Transverse colon (tissue), 4 donors: Measurements from ENCODE around the gene TAF15. TPM values are rescaled to one million over a fixed set of nuclear protein-coding genes. Genes with fewer than 3 reads are reported as not detected.

Source experiments
- DNase-seq: peaks from one replicate; pipeline ENCODE4 v3.0.0-alpha.2; 2019
- H3K27ac ChIP-seq, 4 donors: fragments of 200-600 bp; sonication (generic); 2 replicates each; pipeline ENCODE4 v1.5.1; 2016 to 2018; ENCODE audit warnings: inconsistent platforms in 4 of 4
- H3K27me3 ChIP-seq: fragments of 200-600 bp; sonication (generic); 2 replicates; pipeline ENCODE4 v1.5.1; 2017; ENCODE audit warnings: inconsistent platforms
- H3K36me3 ChIP-seq, 4 donors: fragments of 200-600 bp; sonication (generic); 2 replicates each; pipeline ENCODE4 v1.5.1; 2017 to 2019; ENCODE audit warnings: inconsistent platforms in 4 of 4
- H3K4me1 ChIP-seq, 4 donors: fragments of 200-600 bp; sonication (generic); 2 replicates each; pipeline ENCODE4 v1.5.1; 2017 to 2020; ENCODE audit warnings: inconsistent platforms in 4 of 4
- H3K4me3 ChIP-seq, 4 donors: fragments of 200-600 bp; sonication (generic); 1 replicate in 1 of 4; 2 replicates in 3 of 4; pipeline versions ENCODE4 v1.5.1 to v1.6.1; 2017 to 2019; ENCODE audit warnings: inconsistent platforms in 4 of 4
- H3K9me3 ChIP-seq, 2 donors: fragments of 200-600 bp; sonication (generic); 2 replicates each; pipeline ENCODE4 v1.5.1; 2017 to 2019; ENCODE audit warnings: inconsistent platforms in 2 of 2
- EP300 ChIP-seq: sonication (generic); formaldehyde crosslinking; IDR thresholded peaks from one replicate; pipeline ENCODE4 v1.6.1; 2017; ENCODE audit warnings: antibody characterized with exemption, low read depth
- POLR2A ChIP-seq: fragments of 450-650 bp; IDR thresholded peaks from one replicate; pipeline ENCODE4 v1.6.1; 2016; ENCODE audit warnings: antibody characterized with exemption, mild to moderate bottlenecking, moderate library complexity
- POLR2AphosphoS5 ChIP-seq, 3 donors: sonication (generic); formaldehyde crosslinking; IDR thresholded peaks; one replicate each; pipeline ENCODE4 v1.6.1; 2016; ENCODE audit warnings: antibody characterized with exemption in 3 of 3
- WGBS, 2 donors: methylation state at CpG; one replicate each; pipeline ENCODE4 v1.1.5; 2018; ENCODE audit warnings: low coverage in 1 of 2; 5-methylcytosine and 5-hydroxymethylcytosine counted together
- in situ Hi-C, 4 donors: fragments of 200-750 bp; cut with MboI; loops; one replicate each; pipeline versions ENCODE4 v1.15.0 to v1.15.1; 2017; ENCODE audit warnings: low sequenced_read_pairs in 3 of 4, low pct_ligation_motif_present in 1 of 4, low pct_unique_long_range_greater_than_20kb in 1 of 4
- intact Hi-C: fragments of 100-400 bp; cut with DNase I; formaldehyde crosslinking; loops from one replicate; pipeline ENCODE4 v1.15.1; 2023; ENCODE audit warnings: low total_unique reads
- total RNA-seq, 4 donors: library from RNA; depleted of rRNA; stranded (reverse); fragments of >200 nt; gene quantifications; one replicate each; pipeline ENCODE4 v1.1.0, GENCODE V29; 2016
- TF ChIP-seq, protein P1 (sequence below), 5 experiments: fragments of 200-600 bp in 3 of 5; fragments of 450-650 bp in 2 of 5; sonication (generic) in 3 of 5; IDR thresholded peaks; 1 replicate in 2 of 5; 2 replicates in 3 of 5; pipeline ENCODE4 v1.5.1; 2016 to 2017; ENCODE audit warnings: antibody characterized with exemption in 5 of 5, inconsistent platforms in 3 of 5, mild to moderate bottlenecking in 2 of 5, moderate library complexity in 1 of 5

The TAF15 gene
- total RNA-seq, 4 donors from 2014 or later = 13.1 to 74.3 (median 37.9) TPM

DNA sequence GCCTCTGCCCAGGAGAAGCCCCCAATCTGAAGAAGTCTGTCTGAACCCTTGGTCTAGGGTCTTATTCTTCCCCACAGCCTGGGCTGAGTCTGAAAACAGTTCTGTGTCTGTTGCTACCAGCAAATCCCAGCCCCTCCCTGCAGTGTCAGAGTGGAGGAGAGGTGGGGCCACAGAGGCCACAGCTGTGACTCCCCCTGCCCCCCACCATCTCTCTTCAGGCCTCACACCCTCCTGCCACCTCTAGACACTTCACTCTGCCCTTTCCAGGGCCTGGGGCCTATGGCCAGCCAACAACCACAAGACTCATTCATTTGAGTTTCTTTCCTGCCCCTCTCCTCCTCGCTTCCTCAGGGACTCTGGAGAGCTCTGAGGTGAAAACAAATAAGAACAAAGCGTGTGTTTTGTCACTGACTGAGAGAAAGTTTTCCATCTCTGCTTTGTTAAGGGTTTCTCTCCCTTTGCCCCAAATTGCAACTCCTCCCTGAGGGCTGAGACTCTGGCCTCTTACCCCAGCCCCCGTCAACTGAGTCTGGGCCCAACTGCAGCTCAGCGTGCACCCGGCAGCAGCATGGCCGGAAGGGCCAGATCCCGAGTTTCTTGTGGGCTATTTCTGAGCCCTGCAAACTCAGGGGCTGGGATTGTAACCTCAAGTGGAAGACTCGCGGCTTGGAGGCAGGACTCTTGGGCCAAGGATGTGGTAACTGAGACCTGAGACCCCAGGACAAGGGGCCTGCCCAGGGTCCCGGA lies 35.4 kb upstream of the TAF15 start:
- Histone ChIP-seq H3K27ac (peak overlapping the region; percentile 66 to 88 (median 80)), H3K36me3 (no peaks in the 10 kb centered on the region), H3K4me3 (no peak overlapping the region), H3K4me1 (peaks cover 28 to 45% (median 42%) of the 10 kb centered on the region in 4 donors), H3K27me3 (no peaks in the 10 kb centered on the region), H3K9me3 (no peaks in the 10 kb centered on the region)
- TF ChIP-seq POLR2A = no peak
- TF ChIP-seq, protein P1, sequence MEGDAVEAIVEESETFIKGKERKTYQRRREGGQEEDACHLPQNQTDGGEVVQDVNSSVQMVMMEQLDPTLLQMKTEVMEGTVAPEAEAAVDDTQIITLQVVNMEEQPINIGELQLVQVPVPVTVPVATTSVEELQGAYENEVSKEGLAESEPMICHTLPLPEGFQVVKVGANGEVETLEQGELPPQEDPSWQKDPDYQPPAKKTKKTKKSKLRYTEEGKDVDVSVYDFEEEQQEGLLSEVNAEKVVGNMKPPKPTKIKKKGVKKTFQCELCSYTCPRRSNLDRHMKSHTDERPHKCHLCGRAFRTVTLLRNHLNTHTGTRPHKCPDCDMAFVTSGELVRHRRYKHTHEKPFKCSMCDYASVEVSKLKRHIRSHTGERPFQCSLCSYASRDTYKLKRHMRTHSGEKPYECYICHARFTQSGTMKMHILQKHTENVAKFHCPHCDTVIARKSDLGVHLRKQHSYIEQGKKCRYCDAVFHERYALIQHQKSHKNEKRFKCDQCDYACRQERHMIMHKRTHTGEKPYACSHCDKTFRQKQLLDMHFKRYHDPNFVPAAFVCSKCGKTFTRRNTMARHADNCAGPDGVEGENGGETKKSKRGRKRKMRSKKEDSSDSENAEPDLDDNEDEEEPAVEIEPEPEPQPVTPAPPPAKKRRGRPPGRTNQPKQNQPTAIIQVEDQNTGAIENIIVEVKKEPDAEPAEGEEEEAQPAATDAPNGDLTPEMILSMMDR (IDR thresholded peaks at IDR 0.05) = no peak
- TF ChIP-seq POLR2AphosphoS5 (IDR thresholded peaks at IDR 0.05) = no peak
- TF ChIP-seq EP300 = no peak
- intact Hi-C loops = no loop called here
- WGBS, 2 donors = 54% methylated on average over 10 of the region's 10 CpGs; no CpG with 5 or more reads in 1 of the 2 donors
- no peak for DNase-seq
- in situ Hi-C loops = no loop called here

DNA sequence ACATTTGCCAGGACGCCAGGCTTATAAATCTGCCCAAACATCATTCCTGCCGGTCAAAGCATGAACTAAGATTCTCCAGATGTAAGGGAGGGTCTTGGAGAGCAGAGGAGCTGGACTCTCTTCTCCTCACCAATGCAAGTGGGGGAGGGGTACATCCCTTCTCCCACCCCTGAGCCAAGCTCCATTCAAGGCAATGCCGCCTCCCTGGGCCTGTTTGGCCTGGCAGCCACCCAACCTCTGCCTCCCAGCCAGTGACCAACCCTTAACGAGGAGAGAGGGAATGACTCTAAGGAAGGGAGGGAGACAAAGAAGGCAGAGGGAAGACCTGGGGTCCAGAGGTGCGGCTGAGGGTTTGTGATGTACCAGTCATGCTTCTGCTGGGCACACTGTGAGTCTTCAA lies 34.8 kb upstream of the TAF15 start:
- Histone ChIP-seq H3K27ac (peak overlapping the region; percentile 66 to 88 (median 80)), H3K27me3 (no peaks in the 10 kb centered on the region), H3K4me1 (peaks cover 28 to 45% (median 41%) of the 10 kb centered on the region in 4 donors), H3K36me3 (no peaks in the 10 kb centered on the region), H3K9me3 (no peaks in the 10 kb centered on the region), H3K4me3 (no peak overlapping the region)
- peak; percentile 76 for DNase-seq
- WGBS, 2 donors = 28 to 31% methylated on average over 2 to 5 of the region's 5 CpGs
- intact Hi-C loops = no loop called here
- in situ Hi-C loops = no loop called here
- TF ChIP-seq POLR2A (no peak), EP300 (no peak), POLR2AphosphoS5 (IDR thresholded peaks at IDR 0.05) (peak; percentile 17 to 35 (median 35))
- TF ChIP-seq, protein P1 (IDR thresholded peaks at IDR 0.05) = no peak

DNA sequence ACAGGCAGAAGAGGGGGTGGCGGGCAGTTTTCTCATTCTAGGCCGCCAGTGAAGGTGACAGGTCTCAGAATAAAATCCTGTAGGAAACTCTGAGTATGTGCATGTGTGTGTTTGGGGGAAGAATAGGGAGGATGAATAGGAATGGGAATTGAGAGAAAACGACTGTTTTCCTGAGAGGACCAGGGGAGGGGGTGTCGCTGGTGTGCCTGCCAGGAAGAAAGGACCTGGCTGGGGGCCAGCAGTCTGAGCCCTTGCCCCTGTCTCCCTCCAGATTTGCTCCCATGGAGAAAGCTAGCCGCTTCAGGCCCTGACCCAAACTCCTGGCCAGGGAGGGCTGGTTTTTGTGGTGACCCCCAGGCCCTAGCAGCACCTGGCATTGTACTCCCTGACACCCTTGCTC lies 34.2 kb upstream of the TAF15 start:
- Histone ChIP-seq H3K9me3 (no peaks in the 10 kb centered on the region), H3K27me3 (no peaks in the 10 kb centered on the region), H3K4me3 (no peak overlapping the region), H3K36me3 (no peaks in the 10 kb centered on the region), H3K27ac (peak overlapping the region; percentile 66 to 88 (median 80)), H3K4me1 (peaks cover 28 to 45% (median 41%) of the 10 kb centered on the region in 4 donors)
- in situ Hi-C loops (no loop called here), intact Hi-C loops (no loop called here)
- WGBS, 2 donors = 46% methylated on average over 5 of the region's 5 CpGs; no CpG with 5 or more reads in 1 of the 2 donors
- TF ChIP-seq POLR2AphosphoS5 (IDR thresholded peaks at IDR 0.05) = no peak
- TF ChIP-seq, protein P1 (IDR thresholded peaks at IDR 0.05) = no peak
- no peak for TF ChIP-seq EP300
- TF ChIP-seq POLR2A = no peak
- DNase-seq = no peak

DNA sequence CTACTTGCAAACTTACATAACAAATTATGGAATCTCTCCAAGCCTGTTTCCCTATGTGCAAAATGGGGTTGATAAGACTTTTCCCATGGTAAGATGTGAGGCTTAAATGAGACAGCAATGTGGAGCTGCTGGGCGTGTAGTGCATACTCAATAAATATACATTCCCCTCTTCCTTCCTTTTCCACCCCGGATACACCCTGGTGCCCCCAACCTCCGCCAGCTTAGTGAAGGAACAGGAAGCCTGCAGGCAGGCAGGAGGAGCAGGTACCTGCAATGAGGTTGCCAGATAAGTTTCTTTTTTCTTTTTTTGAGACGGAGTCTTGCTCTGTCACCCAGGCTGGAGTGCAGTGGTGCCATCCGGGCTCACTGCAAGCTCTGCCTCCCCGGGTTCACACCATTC lies 33.7 kb upstream of the TAF15 start:
- H3K27ac ChIP-seq = peak overlapping the region; percentile 66 to 88 (median 80)

More for the DNA sequence above, 33.7 kb upstream of the TAF15 start:
- no peaks in the 10 kb centered on the region for H3K9me3 ChIP-seq
- DNase-seq = no peak
- intact Hi-C loops (no loop called here), in situ Hi-C loops (no loop called here)
- no peak overlapping the region for H3K4me3 ChIP-seq
- no peaks in the 10 kb centered on the region for H3K36me3 ChIP-seq
- no peaks in the 10 kb centered on the region for H3K27me3 ChIP-seq
- 49 to 62% methylated on average over 5 to 6 of the region's 6 CpGs for WGBS, 2 donors
- H3K4me1 ChIP-seq = peaks cover 28 to 45% (median 41%) of the 10 kb centered on the region in 4 donors
- TF ChIP-seq EP300 = no peak
- TF ChIP-seq POLR2AphosphoS5 (IDR thresholded peaks at IDR 0.05) = no peak
- no peak for TF ChIP-seq POLR2A
- TF ChIP-seq, protein P1 (IDR thresholded peaks at IDR 0.05) = no peak
